HEK293T (cell line): Measurements from ENCODE around the gene COP1.
"Not testable (repeated sequence)": the region's sequence is repeated elsewhere in the genome, so short reads cannot be mapped to it uniquely, and the experiment has no call there.

Experiments
- CTCF ChIA-PET: fragments of 350-600 bp; formaldehyde crosslinking; extraction: SDS; loops from one replicate; lab custom pipeline; 2021; ENCODE audit warnings: antibody characterized with exemption, inconsistent platforms; lab: Yijun Ruan, JAX
- POLR2A ChIA-PET: fragments of 350-600 bp; formaldehyde crosslinking; extraction: SDS; loops from one replicate; lab custom pipeline; 2020; ENCODE audit warnings: antibody characterized with exemption, inconsistent platforms; lab: Yijun Ruan, JAX
- DNase-seq: peaks from one replicate; pipeline ENCODE4 v3.0.0; 2012; ENCODE audit warnings: mixed read lengths; ENCODE audit errors: extremely low spot score
- ARNT ChIP-seq: fragments of 450-650 bp; IDR thresholded peaks from 2 replicates; pipeline ENCODE4 v1.6.1; 2017; ENCODE audit warnings: mild to moderate bottlenecking
- BHLHE40 ChIP-seq: fragments of 450-650 bp; IDR thresholded peaks from 2 replicates; pipeline ENCODE4 v1.6.1; 2016; ENCODE audit warnings: mild to moderate bottlenecking, moderate library complexity, borderline replicate concordance
- CTBP1 ChIP-seq: fragments of 450-650 bp; IDR thresholded peaks from 2 replicates; pipeline ENCODE4 v1.6.1; 2016; ENCODE audit warnings: borderline replicate concordance
- ELF4 ChIP-seq: fragments of 450-650 bp; IDR thresholded peaks from 2 replicates; pipeline ENCODE4 v1.6.1; 2017; ENCODE audit warnings: antibody characterized with exemption
- FOXA1 ChIP-seq: fragments of 450-650 bp; IDR thresholded peaks from 2 replicates; pipeline ENCODE4 v1.6.1; 2016; ENCODE audit warnings: mild to moderate bottlenecking
- FOXK2 ChIP-seq: fragments of 450-650 bp; IDR thresholded peaks from 2 replicates; pipeline ENCODE4 v1.6.1; 2016; ENCODE audit warnings: mild to moderate bottlenecking
- FOXM1 ChIP-seq: fragments of 450-650 bp; IDR thresholded peaks from 2 replicates; pipeline ENCODE4 v1.6.1; 2017; ENCODE audit warnings: mild to moderate bottlenecking, borderline replicate concordance
- HDGF ChIP-seq: fragments of 450-650 bp; IDR thresholded peaks from 2 replicates; pipeline ENCODE4 v1.6.1; 2017; ENCODE audit warnings: antibody characterized with exemption, borderline replicate concordance
- L3MBTL2 ChIP-seq: fragments of 450-650 bp; conservative IDR thresholded peaks from 2 replicates; pipeline ENCODE4 v1.6.1; 2016; ENCODE audit warnings: mild to moderate bottlenecking
- LEF1 ChIP-seq: fragments of 450-650 bp; IDR thresholded peaks from 2 replicates; pipeline ENCODE4 v1.6.1; 2017; ENCODE audit warnings: mild to moderate bottlenecking, borderline replicate concordance
- NFRKB ChIP-seq: fragments of 450-650 bp; IDR thresholded peaks from 2 replicates; pipeline ENCODE4 v1.6.1; 2016; ENCODE audit warnings: mild to moderate bottlenecking, moderate library complexity
- SP1 ChIP-seq: fragments of 450-650 bp; IDR thresholded peaks from 2 replicates; pipeline ENCODE4 v1.6.1; 2017
- SUZ12 ChIP-seq: fragments of 450-650 bp; IDR thresholded peaks from 2 replicates; pipeline ENCODE4 v1.6.1; 2016; ENCODE audit warnings: mild to moderate bottlenecking
- TARDBP ChIP-seq: fragments of 450-650 bp; IDR thresholded peaks from 2 replicates; pipeline ENCODE4 v1.6.1; 2016
- ZNF384 ChIP-seq: fragments of 450-650 bp; IDR thresholded peaks from 2 replicates; pipeline ENCODE4 v1.6.1; 2016
- TF ChIP-seq, protein P1 (sequence below): fragments of 450-650 bp; IDR thresholded peaks from 2 replicates; pipeline ENCODE4 v1.6.1; 2016

COP1 gene

DNA sequence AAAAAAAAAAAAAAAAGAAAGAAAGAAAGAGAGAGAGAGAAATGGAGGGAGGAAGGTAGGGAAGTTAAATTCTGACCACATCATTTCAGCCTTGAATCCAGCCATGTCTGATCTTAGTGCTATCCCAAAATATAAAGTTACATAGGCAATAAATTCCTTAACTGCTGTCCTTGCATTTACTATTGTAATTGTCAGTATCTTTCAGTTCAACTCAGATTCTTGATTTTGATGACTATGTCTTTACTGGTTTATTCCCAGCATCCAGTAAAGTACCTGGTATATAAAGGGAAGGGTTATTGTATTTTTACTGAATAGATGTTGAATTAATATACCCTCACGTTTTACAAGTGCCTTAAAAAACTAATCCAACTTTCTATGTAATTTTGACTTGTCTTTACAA, 8.9 kb upstream of the COP1 start:
- TF ChIP-seq ARNT, result no peak
- no peak for TF ChIP-seq TARDBP
- TF ChIP-seq, protein P1, sequence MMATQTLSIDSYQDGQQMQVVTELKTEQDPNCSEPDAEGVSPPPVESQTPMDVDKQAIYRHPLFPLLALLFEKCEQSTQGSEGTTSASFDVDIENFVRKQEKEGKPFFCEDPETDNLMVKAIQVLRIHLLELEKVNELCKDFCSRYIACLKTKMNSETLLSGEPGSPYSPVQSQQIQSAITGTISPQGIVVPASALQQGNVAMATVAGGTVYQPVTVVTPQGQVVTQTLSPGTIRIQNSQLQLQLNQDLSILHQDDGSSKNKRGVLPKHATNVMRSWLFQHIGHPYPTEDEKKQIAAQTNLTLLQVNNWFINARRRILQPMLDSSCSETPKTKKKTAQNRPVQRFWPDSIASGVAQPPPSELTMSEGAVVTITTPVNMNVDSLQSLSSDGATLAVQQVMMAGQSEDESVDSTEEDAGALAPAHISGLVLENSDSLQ, result no peak
- no peak for TF ChIP-seq BHLHE40
- TF ChIP-seq SUZ12, result no peak
- TF ChIP-seq SP1, result no peak
- TF ChIP-seq L3MBTL2, result no peak
- TF ChIP-seq ZNF384, result no peak
- no peak for TF ChIP-seq HDGF
- TF ChIP-seq ELF4, result no peak
- no peak for TF ChIP-seq CTBP1
- TF ChIP-seq FOXM1, result no peak
- TF ChIP-seq LEF1, result no peak
- no peak for TF ChIP-seq NFRKB
- TF ChIP-seq FOXA1, result no peak
- TF ChIP-seq FOXK2, result no peak
- CTCF ChIA-PET, result no interaction called here
- POLR2A ChIA-PET, result no interaction called here
- no peak for DNase-seq

DNA sequence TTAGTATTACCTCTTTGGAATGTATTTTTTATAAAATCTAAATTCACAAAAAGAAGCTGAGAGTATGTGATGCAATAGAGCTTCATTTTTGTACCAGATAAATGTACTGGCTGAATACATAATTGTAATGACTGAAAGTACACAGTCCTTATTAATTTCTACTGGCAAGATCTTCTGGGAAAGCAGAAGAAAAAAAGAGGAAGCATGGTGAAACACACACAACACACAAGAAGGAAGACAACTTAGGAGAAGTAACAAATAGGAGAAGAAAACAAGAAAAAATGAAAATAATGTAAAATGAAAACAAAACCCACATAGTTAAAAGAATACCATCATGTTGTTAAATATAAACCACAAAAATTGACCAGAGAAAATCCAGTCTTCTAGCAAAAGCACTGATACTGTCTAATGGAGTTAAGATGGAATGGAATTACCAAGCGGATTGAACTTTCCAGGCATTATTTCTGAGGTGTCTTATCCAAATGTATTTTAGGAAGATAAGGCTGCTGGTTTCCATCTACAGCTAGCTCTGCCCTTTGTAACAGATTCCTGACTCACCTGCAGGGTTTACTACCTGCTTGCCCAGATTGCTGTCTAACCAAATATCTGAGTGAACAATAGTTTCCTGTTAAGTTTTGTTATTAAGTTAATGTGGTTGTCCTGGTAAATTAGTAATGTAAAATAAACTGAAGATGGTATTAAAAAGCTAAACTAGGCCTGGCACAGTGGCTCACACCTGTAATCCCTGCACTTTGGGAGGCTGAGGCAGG, 4.5 kb upstream of the COP1 start:
- no peak for TF ChIP-seq TARDBP
- no peak for TF ChIP-seq LEF1
- no peak for TF ChIP-seq BHLHE40
- no peak for TF ChIP-seq CTBP1
- no peak for TF ChIP-seq FOXK2
- no peak for TF ChIP-seq ZNF384
- TF ChIP-seq, protein P1, result no peak
- no peak for TF ChIP-seq ELF4
- no peak for TF ChIP-seq HDGF
- no peak for TF ChIP-seq SUZ12
- TF ChIP-seq FOXA1, result no peak
- TF ChIP-seq FOXM1, result no peak
- no peak for TF ChIP-seq NFRKB
- TF ChIP-seq SP1, result no peak
- ChIA-PET POLR2A (no interaction called here), CTCF (no interaction called here)
- DNase-seq, result no peak

DNA sequence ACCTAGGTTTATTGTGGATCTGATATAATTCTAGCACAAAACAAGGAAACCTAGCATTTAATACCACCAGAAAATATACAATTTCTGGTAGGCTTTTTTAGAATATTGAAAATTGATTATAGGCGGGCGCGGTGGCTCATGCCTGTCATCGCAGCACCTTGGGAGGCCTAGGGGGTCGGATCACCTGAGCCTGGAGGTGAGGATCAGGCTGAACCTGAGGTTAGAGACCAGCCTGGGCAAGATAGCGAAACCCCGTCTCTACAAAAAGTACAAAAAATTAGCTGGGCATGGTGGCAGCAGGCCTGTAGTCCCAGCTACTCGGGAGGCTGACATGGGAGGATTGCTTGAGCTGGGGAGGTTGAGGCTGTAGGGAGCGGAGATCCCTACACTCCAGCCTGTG, 948 bp upstream of the COP1 start:
- no peak for TF ChIP-seq FOXM1
- no peak for TF ChIP-seq LEF1
- TF ChIP-seq FOXK2, result no peak
- POLR2A ChIA-PET, result interaction anchor here (0.7 to 1.1 kb wide), 11 partner anchors 9 to 320 kb away, joined by 3 to 8 read pairs (median 3); no protein-coding TSS in a partner anchor
- DNase-seq, result no peak
- CTCF ChIA-PET, result no interaction called here

DNA sequence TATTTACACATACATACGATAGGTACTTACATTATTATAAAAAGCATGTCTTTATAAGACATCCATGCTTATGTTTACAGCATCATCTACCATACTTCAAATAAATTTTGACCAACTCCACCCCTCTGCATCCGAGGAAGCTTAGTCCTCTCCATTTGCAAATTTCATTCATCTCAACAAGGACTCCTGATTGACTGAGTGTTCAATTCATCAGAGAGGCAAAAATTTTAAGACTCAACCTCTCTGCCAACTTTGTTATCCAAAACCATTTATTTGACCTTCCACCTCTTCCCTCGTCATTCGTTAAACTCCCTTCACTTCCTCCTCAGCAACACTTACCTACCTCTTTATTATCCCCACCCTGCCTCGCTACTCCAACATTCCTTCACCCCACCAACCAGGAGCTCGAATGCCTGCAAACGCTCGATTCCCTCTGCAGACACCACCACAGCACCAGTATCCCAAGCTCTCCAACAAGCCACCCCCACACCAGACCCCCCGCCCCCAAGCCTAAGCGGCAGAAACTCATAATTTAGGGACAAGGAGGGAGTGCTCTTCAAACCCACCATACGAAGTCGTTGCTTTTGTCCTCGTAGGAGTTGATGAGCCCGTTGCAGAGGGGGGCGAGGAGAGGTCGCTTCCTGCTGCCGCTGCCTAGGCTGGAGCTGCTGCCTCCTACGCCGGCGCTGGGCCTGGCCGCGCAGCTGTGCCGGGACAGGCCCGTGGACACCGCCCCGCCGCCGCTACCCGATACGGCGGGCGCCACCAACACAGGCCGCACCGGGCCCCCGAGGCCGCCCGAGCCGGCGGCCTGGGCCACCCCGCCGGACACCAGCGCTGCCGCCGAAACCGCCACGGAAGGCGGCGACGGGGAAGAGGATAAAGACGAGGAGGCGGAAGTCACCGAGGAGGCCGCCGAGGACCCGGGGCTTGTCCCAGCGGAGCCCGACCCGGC, 803 bp downstream of the COP1 start:
- TF ChIP-seq ELF4 (no peak), SUZ12 (no peak), ZNF384 (no peak), TARDBP (no peak), LEF1 (no peak), FOXM1 (no peak), HDGF (no peak), FOXA1 (no peak)
- DNase-seq, result peak; percentile 53
- POLR2A ChIA-PET, result interaction anchor here (0.7 kb wide), 1 partner anchor 365 kb away, joined by 4 read pairs; no protein-coding TSS in a partner anchor
- CTCF ChIA-PET, result no interaction called here

DNA sequence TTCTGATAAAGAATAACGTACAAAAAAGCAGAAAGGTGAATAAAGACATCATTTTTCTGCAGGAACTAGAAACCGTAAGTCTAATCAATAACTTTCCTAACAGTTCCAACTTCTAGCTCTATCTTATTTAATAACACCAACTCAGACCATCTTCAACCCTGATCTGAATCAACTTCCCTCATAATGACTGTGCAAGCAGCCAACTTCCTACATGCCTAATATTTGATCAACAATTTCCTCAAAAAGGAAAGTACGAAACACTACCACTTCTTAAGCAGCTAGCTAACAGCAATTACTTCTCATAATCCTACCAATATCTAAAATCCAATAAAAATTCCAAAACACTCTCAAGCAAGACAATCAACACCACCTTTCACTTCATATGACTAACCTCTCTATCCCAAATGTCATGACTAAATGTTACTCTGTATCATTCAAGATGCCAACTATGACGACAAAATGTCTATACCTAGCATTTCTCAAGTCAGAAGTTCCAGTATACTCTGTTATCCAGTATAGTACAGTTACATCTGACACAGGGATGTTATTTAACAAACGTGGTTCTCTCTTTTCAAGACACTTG, 1.7 kb downstream of the COP1 start:
- no peak for DNase-seq
- POLR2A ChIA-PET, result no interaction called here
- TF ChIP-seq L3MBTL2 (no peak), BHLHE40 (no peak), FOXK2 (no peak), FOXM1 (no peak), ARNT (no peak)
- TF ChIP-seq, protein P1, result no peak
- CTCF ChIA-PET, result no interaction called here

DNA sequence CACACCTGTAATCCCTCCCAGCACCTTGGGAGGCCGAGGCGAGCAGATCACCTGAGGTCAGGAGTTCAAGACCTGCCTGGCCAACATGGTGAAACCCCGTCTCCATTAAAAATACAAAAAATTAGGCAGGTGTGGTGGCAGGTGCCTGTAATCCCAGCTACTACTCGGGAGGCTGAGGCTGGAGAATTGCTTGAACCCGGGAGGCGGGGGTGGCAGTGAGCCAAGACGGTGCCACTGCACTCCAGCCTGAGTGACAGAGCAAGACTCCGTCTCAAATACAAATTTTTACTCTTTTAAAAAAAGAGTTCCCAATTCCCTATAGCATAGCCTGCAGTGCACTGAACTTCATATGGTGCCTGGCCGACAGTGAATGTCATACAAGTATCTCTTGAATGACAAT, 2.4 kb downstream of the COP1 start:
- CTCF ChIA-PET, POLR2A ChIA-PET, DNase-seq: not testable (repeated sequence)
- TF ChIP-seq, protein P1, result peak; percentile 77
